Hepatocyte (in vitro differentiated cells): ENCODE measurements around the gene ARHGEF40. TPM values are rescaled to one million over a fixed set of nuclear protein-coding genes. Genes with fewer than 3 reads are reported as not detected.

Experiments
- DNase-seq: peaks from one replicate; pipeline ENCODE4 v3.0.0-alpha.2; 2016; ENCODE audit warnings: low spot score
- H2AFZ ChIP-seq: fragments of 200-600 bp; sonication (generic); 2 replicates; pipeline ENCODE4 v1.6.0; 2016; ENCODE audit warnings: antibody characterized with exemption, mild to moderate bottlenecking
- H3K27ac ChIP-seq: fragments of 200-600 bp; sonication (generic); 2 replicates; pipeline ENCODE4 v1.5.1; 2016; ENCODE audit warnings: mild to moderate bottlenecking
- H3K27me3 ChIP-seq: fragments of 200-600 bp; sonication (generic); 2 replicates; pipeline ENCODE4 v1.6.1; 2016
- H3K36me3 ChIP-seq: fragments of 200-600 bp; sonication (generic); replicated peaks from 2 replicates; pipeline ENCODE4 v1.5.1; 2016; ENCODE audit warnings: low read depth; ENCODE audit not compliant: insufficient read depth
- H3K4me1 ChIP-seq: fragments of 200-600 bp; sonication (generic); 2 replicates; pipeline ENCODE4 v1.5.1; 2016; ENCODE audit warnings: mild to moderate bottlenecking, moderate library complexity; ENCODE audit not compliant: insufficient read depth
- H3K4me2 ChIP-seq: fragments of 200-600 bp; sonication (generic); 2 replicates; pipeline ENCODE4 v1.6.0; 2016
- H3K4me3 ChIP-seq: fragments of 200-600 bp; sonication (generic); 2 replicates; pipeline ENCODE4 v1.5.1; 2016; ENCODE audit warnings: mild to moderate bottlenecking
- H3K79me2 ChIP-seq: fragments of 200-600 bp; sonication (generic); 2 replicates; pipeline ENCODE4 v1.6.0; 2017; ENCODE audit warnings: mild to moderate bottlenecking
- H3K9me2 ChIP-seq: fragments of 200-600 bp; sonication (generic); replicated peaks from 2 replicates; pipeline ENCODE4 v1.6.0; 2017; ENCODE audit warnings: mild to moderate bottlenecking; ENCODE audit not compliant: insufficient read depth
- H3K9me3 ChIP-seq: fragments of 200-600 bp; sonication (generic); 2 replicates; pipeline ENCODE4 v1.5.1; 2016; ENCODE audit warnings: low read depth, mild to moderate bottlenecking
- H4K20me1 ChIP-seq: fragments of 200-600 bp; sonication (generic); 2 replicates; pipeline ENCODE4 v1.6.0; 2016; ENCODE audit warnings: mild to moderate bottlenecking; ENCODE audit not compliant: insufficient read depth, poor library complexity, severe bottlenecking
- CTCF ChIP-seq: fragments of 200-600 bp; sonication (generic); IDR thresholded peaks from 2 replicates; pipeline ENCODE4 v1.5.1; 2016; ENCODE audit warnings: antibody characterized with exemption, mild to moderate bottlenecking; ENCODE audit not compliant: poor library complexity
- EZH2 ChIP-seq: fragments of 200-600 bp; sonication (generic); IDR thresholded peaks from 2 replicates; pipeline ENCODE4 v1.6.1; 2016; ENCODE audit warnings: antibody characterized with exemption, mild to moderate bottlenecking, borderline replicate concordance
- EZH2phosphoT487 ChIP-seq: fragments of 200-600 bp; sonication (generic); IDR thresholded peaks from one replicate; pipeline ENCODE4 v1.6.1; 2018; ENCODE audit warnings: antibody characterized with exemption, mild to moderate bottlenecking, low read depth, moderate library complexity; ENCODE audit not compliant: unreplicated experiment, severe bottlenecking
- WGBS: methylation state at CpG from one replicate; pipeline ENCODE4 v1.1.6; 2016; ENCODE audit warnings: low lambda C conversion rate; ENCODE audit errors: missing lambda C conversion rate; 5-methylcytosine and 5-hydroxymethylcytosine counted together
- polyA plus RNA-seq: library from polyadenylated mRNA; unstranded; fragments of >200 nt; fragmentation: Nextera tagmentation; extraction: Ambion mirVana; gene quantifications from 2 replicates; pipeline ENCODE4 v1.2.1, GENCODE V29; 2016
- total RNA-seq: library from RNA; depleted of rRNA; stranded (reverse); fragments of >200 nt; gene quantifications from 2 replicates; pipeline ENCODE4 v1.2.3, GENCODE V29; 2014

The ARHGEF40 gene
- total and polyA plus RNA-seq, 2 experiments from 2014 or later = 38.1 to 53.7 TPM

DNA sequence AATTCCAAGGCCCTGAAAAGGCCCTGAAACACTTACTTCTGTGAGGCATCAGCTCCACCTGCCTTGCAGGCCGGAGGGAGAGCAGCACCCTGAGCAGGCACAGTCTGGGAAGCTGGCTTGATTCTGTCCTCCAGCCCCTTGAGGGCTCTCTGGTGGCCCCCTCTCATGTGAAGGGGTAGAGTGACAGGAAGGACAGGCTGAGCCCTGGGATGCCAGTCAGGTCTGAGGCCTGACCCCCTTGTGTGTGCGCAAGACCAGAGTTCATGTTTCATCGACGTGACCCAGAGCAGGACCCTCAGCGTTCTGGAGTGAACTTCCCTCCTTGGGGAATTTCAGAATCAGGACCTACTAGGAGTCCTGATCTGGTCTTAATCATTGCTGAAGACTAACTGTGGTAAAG is 11.2 kb upstream of the ARHGEF40 start:
- Histone ChIP-seq H3K4me1 (peaks cover 23% of the 10 kb centered on the region), H3K9me2 (no peaks in the 10 kb centered on the region), H3K27me3 (no peaks in the 10 kb centered on the region), H3K9me3 (no peaks in the 10 kb centered on the region), H2AFZ (no peak overlapping the region), H4K20me1 (no peaks in the 10 kb centered on the region), H3K4me2 (no peak overlapping the region), H3K4me3 (no peak overlapping the region), H3K79me2 (no peaks in the 10 kb centered on the region), H3K36me3 (no peaks in the 10 kb centered on the region), H3K27ac (no peak overlapping the region)
- no peak for DNase-seq
- TF ChIP-seq CTCF (no peak), EZH2 (no peak), EZH2phosphoT487 (no peak)
- WGBS = 85% methylated on average over 5 of the region's 5 CpGs

DNA sequence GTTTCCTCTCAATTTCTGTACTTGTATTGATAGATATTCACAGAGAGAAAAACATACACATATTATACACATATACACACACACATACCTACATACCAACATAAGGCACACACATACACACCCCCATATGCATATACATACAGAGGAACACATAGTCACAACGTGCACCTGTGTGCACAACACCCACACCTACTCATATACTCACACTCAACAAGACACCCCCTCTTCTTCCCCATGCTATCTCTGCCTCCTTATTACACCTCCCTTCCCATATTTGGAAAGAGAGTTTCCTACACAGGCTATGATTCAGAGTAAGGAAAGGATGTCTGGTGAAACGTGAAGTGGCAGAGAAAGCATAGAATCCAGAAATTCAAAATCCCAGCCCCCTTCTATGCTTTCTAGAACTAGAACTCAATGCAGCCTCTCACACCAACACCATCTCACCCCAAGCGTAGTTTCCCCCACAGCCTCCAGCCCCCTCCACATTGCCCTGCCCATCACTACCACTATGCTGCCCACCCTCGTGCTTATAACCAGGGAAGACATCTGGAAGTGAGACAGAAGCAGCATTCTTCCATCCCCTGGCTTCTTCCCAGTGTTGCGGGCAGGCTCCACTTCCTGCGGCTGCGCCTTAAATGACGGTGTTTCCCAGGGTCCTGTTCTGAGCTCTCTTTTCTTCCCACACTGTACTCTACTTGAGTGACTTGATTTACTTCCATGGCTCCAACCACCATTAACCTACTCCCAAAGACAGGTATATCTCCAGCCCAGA is 10.1 kb upstream of the ARHGEF40 start:
- TF ChIP-seq EZH2 = no peak
- no peak for TF ChIP-seq CTCF
- no peak for TF ChIP-seq EZH2phosphoT487
- H3K36me3 ChIP-seq = no peaks in the 10 kb centered on the region
- H3K27me3 ChIP-seq = no peaks in the 10 kb centered on the region
- no peaks in the 10 kb centered on the region for H4K20me1 ChIP-seq
- H3K9me2 ChIP-seq = no peaks in the 10 kb centered on the region
- peaks cover 23% of the 10 kb centered on the region for H3K4me1 ChIP-seq
- no peak for DNase-seq
- no peak overlapping the region for H2AFZ ChIP-seq
- peak overlapping the region; percentile 71 for H3K27ac ChIP-seq
- 87% methylated on average over 8 of the region's 8 CpGs for WGBS
- H3K79me2 ChIP-seq = no peaks in the 10 kb centered on the region
- no peaks in the 10 kb centered on the region for H3K9me3 ChIP-seq
- H3K4me3 ChIP-seq = no peak overlapping the region
- peak overlapping the region; percentile 51 for H3K4me2 ChIP-seq

DNA sequence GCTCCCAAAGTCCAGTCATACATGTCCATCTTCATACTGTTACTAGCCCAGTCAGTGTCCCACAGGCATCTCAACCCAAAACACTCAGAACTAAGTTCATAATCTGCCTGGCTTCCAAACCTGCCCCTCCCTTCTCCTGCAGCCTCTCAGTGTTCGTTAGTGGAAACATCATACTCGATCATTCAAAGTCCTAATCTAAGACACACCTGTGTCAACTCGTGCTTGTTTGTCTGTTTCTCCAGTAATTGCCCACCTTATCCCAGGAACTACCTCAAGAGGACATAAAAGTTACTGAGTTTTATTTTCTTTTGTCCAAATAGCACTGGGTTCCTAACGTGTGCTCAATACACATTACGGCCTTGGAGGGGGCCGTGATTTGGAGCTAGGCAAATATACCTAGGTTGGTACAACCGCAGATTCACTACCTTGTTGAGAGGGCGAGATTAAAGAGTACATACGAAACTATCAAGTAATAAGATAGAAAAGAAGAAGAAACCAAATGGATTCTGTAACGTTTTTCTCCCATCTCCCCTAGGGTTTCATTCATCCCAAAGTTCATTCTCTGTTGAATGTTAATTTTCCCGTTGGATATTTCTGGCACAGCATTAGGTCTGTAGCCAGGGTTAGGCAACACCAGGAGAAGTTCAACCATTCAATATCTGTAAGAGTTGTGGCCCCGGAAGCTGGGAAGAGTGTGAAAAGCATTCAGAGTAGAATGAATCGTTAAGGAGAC is 9.3 kb upstream of the ARHGEF40 start:
- WGBS = 61% methylated on average over 13 of the region's 13 CpGs
- no peak overlapping the region for H3K4me3 ChIP-seq
- peak overlapping the region; percentile 71 for H3K27ac ChIP-seq
- peak overlapping the region; percentile 51 for H3K4me2 ChIP-seq
- H3K79me2 ChIP-seq = no peaks in the 10 kb centered on the region
- no peaks in the 10 kb centered on the region for H3K27me3 ChIP-seq
- no peaks in the 10 kb centered on the region for H3K9me3 ChIP-seq
- H2AFZ ChIP-seq = no peak overlapping the region
- no peaks in the 10 kb centered on the region for H4K20me1 ChIP-seq
- no peak for TF ChIP-seq EZH2phosphoT487
- TF ChIP-seq EZH2 = no peak
- TF ChIP-seq CTCF = no peak
- H3K4me1 ChIP-seq = peaks cover 23% of the 10 kb centered on the region
- DNase-seq = no peak
- no peaks in the 10 kb centered on the region for H3K9me2 ChIP-seq
- H3K36me3 ChIP-seq = no peaks in the 10 kb centered on the region
